ENCODE results near the gene RDH11. TPM values are rescaled to one million over a fixed set of nuclear protein-coding genes. Genes with fewer than 3 reads are reported as not detected.

RDH11 gene
- total RNA-seq, 5 donors from 2014 or later (not counting 1 experiment from before 2014, with no cell fraction given), result 26.1 to 44.2 (median 40.0) TPM

DNA sequence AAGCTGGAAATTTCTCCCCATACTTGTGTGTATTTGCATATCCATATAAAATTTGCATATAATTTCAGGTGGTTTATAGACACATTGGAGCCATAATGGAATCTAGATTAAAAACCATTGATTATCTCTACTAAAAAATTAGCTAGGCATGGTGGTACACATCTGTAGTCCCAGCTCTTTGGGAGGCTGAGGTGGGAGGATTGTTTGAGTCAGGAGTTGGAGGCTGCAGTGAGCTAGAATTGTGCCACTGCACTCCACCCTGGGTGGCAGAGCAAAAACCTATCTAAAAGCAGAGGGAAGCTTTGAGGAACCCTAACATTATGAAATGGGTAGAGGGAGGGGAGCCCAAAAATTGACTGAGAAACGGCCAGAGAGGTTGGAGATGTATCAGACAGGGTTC is 2.6 kb upstream of the RDH11 start:
- Histone ChIP-seq H3K4me3 (ENCODE audit: control insufficient read depth in 1 of 2, extremely low read depth in 1 of 2, low read length in 1 of 2) (no peak overlapping the region), H3K4me1 (ENCODE audit: control insufficient read depth in 1 of 2, extremely low read depth in 1 of 2, insufficient read depth in 2 of 2, low read length in 2 of 2) (peaks cover 6 to 16% of the 10 kb centered on the region in 2 experiments), H3K36me3 (ENCODE audit: control insufficient read depth in 2 of 2, extremely low read depth in 1 of 2, insufficient read depth in 1 of 2, low read length in 1 of 2) (no peaks in the 10 kb centered on the region), H3K9me3 (no peaks in the 10 kb centered on the region), H3K27ac (ENCODE audit: low read length) (no peak overlapping the region), H3K27me3 (replicated peaks in 1 of 2; ENCODE audit: control insufficient read depth in 2 of 2, extremely low read depth in 1 of 2, insufficient read depth in 2 of 2, low read length in 1 of 2) (no peaks in the 10 kb centered on the region)
- CTCF ChIA-PET, result interaction anchor here (0.5 to 0.7 kb wide), 3 partner anchors 23 to 390 kb away, joined by 3 read pairs; no protein-coding TSS in a partner anchor
- no peaks in the 10 kb centered on the region for H3K9me3 Mint-ChIP-seq
- no CpG with 5 or more reads among the region's 1 CpG for WGBS (ENCODE audit: insufficient coverage)
- DNase-seq (no peak), ATAC-seq (replicated peaks in 1 of 4) (no peak)
- H3K27me3 Mint-ChIP-seq, result no peaks in the 10 kb centered on the region
- H3K36me3 Mint-ChIP-seq, result no peaks in the 10 kb centered on the region
- H3K4me3 Mint-ChIP-seq, result no peak overlapping the region
- POLR2A ChIA-PET, result interaction anchor here in 1 of 2 donors (0.6 kb wide), 1 partner anchor 79 kb away, joined by 3 read pairs; the partner anchor contains the start of gene ARG2
- H3K4me1 Mint-ChIP-seq, result peaks cover 13 to 21% (median 16%) of the 10 kb centered on the region in 3 donors
- no peak overlapping the region for H3K27ac Mint-ChIP-seq

DNA sequence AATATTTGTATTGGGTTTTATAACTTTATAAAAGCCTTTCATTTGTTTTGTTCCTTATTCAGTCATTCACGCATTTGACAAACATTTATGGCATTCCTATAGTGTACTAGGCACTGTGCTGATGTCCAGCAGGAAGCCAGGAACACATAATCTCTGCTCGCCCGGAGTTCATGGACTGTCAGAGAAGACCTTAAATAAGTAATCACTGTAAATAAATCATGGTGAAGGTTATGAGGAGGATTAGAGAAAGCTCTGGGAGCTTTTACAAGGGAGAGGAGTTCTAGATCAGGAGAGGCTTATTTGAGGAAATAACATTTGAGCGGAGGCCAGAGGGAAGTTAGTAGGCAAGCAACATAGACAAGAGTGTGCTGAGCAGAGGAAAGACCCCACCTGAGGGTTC is 1.4 kb upstream of the RDH11 start:
- Mint-ChIP-seq H3K27ac (no peak overlapping the region), H3K9me3 (no peaks in the 10 kb centered on the region), H3K36me3 (peaks cover 4% of the 10 kb centered on the region), H3K4me1 (peaks cover 16 to 28% (median 21%) of the 10 kb centered on the region in 3 donors), H3K27me3 (no peaks in the 10 kb centered on the region), H3K4me3 (no peak overlapping the region)
- no peak overlapping the region for H3K4me3 ChIP-seq (ENCODE audit: control insufficient read depth in 1 of 2, extremely low read depth in 1 of 2, low read length in 1 of 2)
- peaks cover 6 to 16% of the 10 kb centered on the region in 2 experiments for H3K4me1 ChIP-seq (ENCODE audit: control insufficient read depth in 1 of 2, extremely low read depth in 1 of 2, insufficient read depth in 2 of 2, low read length in 2 of 2)
- ChIA-PET POLR2A (no interaction called here), CTCF (no interaction called here)
- peaks cover 0 to 4% of the 10 kb centered on the region in 2 donors for H3K36me3 ChIP-seq (ENCODE audit: control insufficient read depth in 2 of 2, extremely low read depth in 1 of 2, insufficient read depth in 1 of 2, low read length in 1 of 2)
- H3K27ac ChIP-seq (ENCODE audit: low read length), result no peak overlapping the region
- ATAC-seq (replicated peaks in 1 of 4) (no peak), DNase-seq (no peak)
- no peaks in the 10 kb centered on the region for H3K9me3 ChIP-seq
- no peaks in the 10 kb centered on the region for H3K27me3 ChIP-seq (replicated peaks in 1 of 2; ENCODE audit: control insufficient read depth in 2 of 2, extremely low read depth in 1 of 2, insufficient read depth in 2 of 2, low read length in 1 of 2)
- WGBS (ENCODE audit: insufficient coverage), result 100% methylated on average over 1 of the region's 4 CpGs

GRCh38 chr14:67694791-67695393 is 672 bp downstream of the RDH11 start:
- H3K4me3 ChIP-seq (ENCODE audit: control insufficient read depth in 1 of 2, extremely low read depth in 1 of 2, low read length in 1 of 2), result peak overlapping the region; percentile 89 to 100
- H3K4me3 Mint-ChIP-seq, result peak overlapping the region; percentile 84 to 97 (median 86)

DNA sequence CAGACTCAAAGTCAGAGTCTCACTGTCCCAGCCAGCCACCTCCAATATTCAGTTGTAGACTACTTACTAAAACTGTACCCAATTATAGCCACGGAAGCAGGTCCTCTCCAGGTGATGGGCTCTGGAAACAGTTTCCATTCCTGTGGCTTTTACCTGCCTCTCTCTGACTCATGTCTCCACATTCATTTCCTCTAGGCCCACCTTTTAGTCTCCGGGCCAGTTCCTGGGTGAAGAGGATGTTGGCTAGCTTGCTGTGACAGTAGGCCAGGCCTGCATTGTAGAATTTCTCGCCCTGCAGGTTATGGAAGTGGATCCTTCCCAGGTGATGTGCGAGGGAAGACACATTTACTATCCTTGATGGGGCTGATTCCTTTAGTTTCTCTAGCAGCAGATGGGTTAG is 5.6 kb downstream of the RDH11 start:
- ChIA-PET CTCF (no interaction called here), POLR2A (no interaction called here)
- DNase-seq (no peak), ATAC-seq (replicated peaks in 1 of 4) (no peak)
- H3K4me3 Mint-ChIP-seq, result no peak overlapping the region
- H3K36me3 ChIP-seq (ENCODE audit: control insufficient read depth in 2 of 2, extremely low read depth in 1 of 2, insufficient read depth in 1 of 2, low read length in 1 of 2), result peaks cover 3 to 55% of the 10 kb centered on the region in 2 donors
- no peaks in the 10 kb centered on the region for H3K9me3 Mint-ChIP-seq
- H3K4me1 ChIP-seq (ENCODE audit: control insufficient read depth in 1 of 2, extremely low read depth in 1 of 2, insufficient read depth in 2 of 2, low read length in 2 of 2), result peaks cover 6 to 12% of the 10 kb centered on the region in 2 experiments
- peaks cover 8 to 22% (median 19%) of the 10 kb centered on the region in 3 donors for H3K4me1 Mint-ChIP-seq
- no peaks in the 10 kb centered on the region for H3K9me3 ChIP-seq
- no peak overlapping the region for H3K4me3 ChIP-seq (ENCODE audit: control insufficient read depth in 1 of 2, extremely low read depth in 1 of 2, low read length in 1 of 2)
- H3K27me3 ChIP-seq (replicated peaks in 1 of 2; ENCODE audit: control insufficient read depth in 2 of 2, extremely low read depth in 1 of 2, insufficient read depth in 2 of 2, low read length in 1 of 2), result no peaks in the 10 kb centered on the region
- H3K36me3 Mint-ChIP-seq, result peaks cover 58% of the 10 kb centered on the region
- no peaks in the 10 kb centered on the region for H3K27me3 Mint-ChIP-seq
- H3K27ac ChIP-seq (ENCODE audit: low read length), result no peak overlapping the region
- 100% methylated on average over 2 of the region's 4 CpGs for WGBS (ENCODE audit: insufficient coverage)
- no peak overlapping the region for H3K27ac Mint-ChIP-seq

More at GRCh38 chr14:67694791-67695393, 672 bp downstream of the RDH11 start:
- 0% methylated on average over 20 of the region's 21 CpGs for WGBS (ENCODE audit: insufficient coverage)
- Histone ChIP-seq H3K36me3 (ENCODE audit: control insufficient read depth in 2 of 2, extremely low read depth in 1 of 2, insufficient read depth in 1 of 2, low read length in 1 of 2) (peaks cover 0 to 25% of the 10 kb centered on the region in 2 donors), H3K9me3 (no peaks in the 10 kb centered on the region), H3K27me3 (replicated peaks in 1 of 2; ENCODE audit: control insufficient read depth in 2 of 2, extremely low read depth in 1 of 2, insufficient read depth in 2 of 2, low read length in 1 of 2) (no peaks in the 10 kb centered on the region), H3K27ac (ENCODE audit: low read length) (peak overlapping the region; percentile 66), H3K4me1 (ENCODE audit: control insufficient read depth in 1 of 2, extremely low read depth in 1 of 2, insufficient read depth in 2 of 2, low read length in 2 of 2) (peaks cover 6 to 16% of the 10 kb centered on the region in 2 experiments)
- ATAC-seq (replicated peaks in 1 of 4), result peak; percentile 62 to 70 (median 66)
- Mint-ChIP-seq H3K4me1 (peaks cover 16 to 28% (median 21%) of the 10 kb centered on the region in 3 donors), H3K9me3 (no peaks in the 10 kb centered on the region), H3K27me3 (no peaks in the 10 kb centered on the region), H3K36me3 (peaks cover 19% of the 10 kb centered on the region), H3K27ac (peak overlapping the region; percentile 84)
- ChIA-PET CTCF (interaction anchor here (0.7 to 1.3 kb wide), 9 partner anchors 10 to 335 kb away, joined by 3 to 21 read pairs (median 3); partner anchors contain the start of genes ARG2 (in 1 of the 2), ATP6V1D (in 1 of the 2), EIF2S1 (in 1 of the 2) and PIGH (in 1 of the 2)), POLR2A (interaction anchor here in 1 of 2 donors (0.7 to 1.6 kb wide), 6 partner anchors 9 to 648 kb away, joined by 3 to 5 read pairs (median 4); no protein-coding TSS in a partner anchor)
- peak in 33 of 35 experiments; percentile 23 to 77 (median 45) for DNase-seq

GRCh38 chr14:67683842-67684241 is 11.7 kb downstream of the RDH11 start:
- Mint-ChIP-seq H3K4me3 (no peak overlapping the region), H3K4me1 (peaks cover 6 to 18% (median 14%) of the 10 kb centered on the region in 3 donors), H3K27ac (peak overlapping the region; percentile 2 to 29), H3K9me3 (no peaks in the 10 kb centered on the region), H3K27me3 (no peaks in the 10 kb centered on the region), H3K36me3 (peaks cover 53% of the 10 kb centered on the region)
- H3K36me3 ChIP-seq (ENCODE audit: control insufficient read depth in 2 of 2, extremely low read depth in 1 of 2, insufficient read depth in 1 of 2, low read length in 1 of 2), result peaks cover 6 to 52% of the 10 kb centered on the region in 2 donors
- POLR2A ChIA-PET, result no interaction called here
- ATAC-seq (replicated peaks in 1 of 4) (no peak), DNase-seq (no peak)
- H3K4me3 ChIP-seq (ENCODE audit: control insufficient read depth in 1 of 2, extremely low read depth in 1 of 2, low read length in 1 of 2), result no peak overlapping the region
- CTCF ChIA-PET, result interaction anchor here in 1 of 2 donors (1.0 to 1.1 kb wide), 2 partner anchors 12 to 17 kb away, joined by 3 read pairs; partner anchors contain the start of gene RDH11
- H3K27me3 ChIP-seq (replicated peaks in 1 of 2; ENCODE audit: control insufficient read depth in 2 of 2, extremely low read depth in 1 of 2, insufficient read depth in 2 of 2, low read length in 1 of 2), result no peaks in the 10 kb centered on the region
- no peak overlapping the region for H3K27ac ChIP-seq (ENCODE audit: low read length)
- no peaks in the 10 kb centered on the region for H3K4me1 ChIP-seq (ENCODE audit: control insufficient read depth in 1 of 2, extremely low read depth in 1 of 2, insufficient read depth in 2 of 2, low read length in 2 of 2)
- H3K9me3 ChIP-seq, result no peaks in the 10 kb centered on the region

GRCh38 chr14:67680941-67681340 is 14.6 kb downstream of the RDH11 start:
- Histone ChIP-seq H3K4me1 (ENCODE audit: control insufficient read depth in 1 of 2, extremely low read depth in 1 of 2, insufficient read depth in 2 of 2, low read length in 2 of 2) (no peaks in the 10 kb centered on the region), H3K36me3 (ENCODE audit: control insufficient read depth in 2 of 2, extremely low read depth in 1 of 2, insufficient read depth in 1 of 2, low read length in 1 of 2) (peaks cover 3 to 49% of the 10 kb centered on the region in 2 donors), H3K27ac (ENCODE audit: low read length) (no peak overlapping the region), H3K27me3 (replicated peaks in 1 of 2; ENCODE audit: control insufficient read depth in 2 of 2, extremely low read depth in 1 of 2, insufficient read depth in 2 of 2, low read length in 1 of 2) (no peaks in the 10 kb centered on the region), H3K4me3 (ENCODE audit: control insufficient read depth in 1 of 2, extremely low read depth in 1 of 2, low read length in 1 of 2) (no peak overlapping the region), H3K9me3 (no peaks in the 10 kb centered on the region)
- Mint-ChIP-seq H3K27me3 (no peaks in the 10 kb centered on the region), H3K27ac (peak overlapping the region in 1 of 2 donors; percentile 30), H3K36me3 (peaks cover 38% of the 10 kb centered on the region), H3K4me1 (peaks cover 13 to 26% (median 22%) of the 10 kb centered on the region in 3 donors), H3K9me3 (no peaks in the 10 kb centered on the region), H3K4me3 (no peak overlapping the region)
- ATAC-seq (replicated peaks in 1 of 4) (no peak), DNase-seq (peak in 1 of 35 experiments; percentile 17)
- POLR2A ChIA-PET, result interaction anchor here in 1 of 2 donors (1.3 kb wide), 1 partner anchor 15 kb away, joined by 3 read pairs; the partner anchor contains the start of gene RDH11
- CTCF ChIA-PET, result no interaction called here
- WGBS (ENCODE audit: insufficient coverage), result 75% methylated on average over 2 of the region's 2 CpGs
